GM12878 (cell line): ENCODE measurements around the gene FAM161A. TPM values are rescaled to one million over a fixed set of nuclear protein-coding genes. Genes with fewer than 3 reads are reported as not detected.

ENCODE experiments used
- ASH2L ChIP-seq: fragments of 300-600, 200-600 bp; sonication (generic); IDR thresholded peaks from 2 replicates; pipeline ENCODE4 v1.6.1; 2017; ENCODE audit warnings: low read depth, mild to moderate bottlenecking, borderline replicate concordance
- CBX3 ChIP-seq: fragments of 200-600 bp; sonication (generic); IDR thresholded peaks from 2 replicates; pipeline ENCODE4 v1.6.1; 2016; ENCODE audit warnings: low read depth, borderline replicate concordance
- CHD1 ChIP-seq: IDR thresholded peaks from 2 replicates; pipeline ENCODE4 v1.6.1; 2012; ENCODE audit warnings: low read depth, low read length, improper control_type of control experiment
- CREB1 ChIP-seq: IDR thresholded peaks from 2 replicates; pipeline ENCODE4 v1.6.1; 2012; ENCODE audit warnings: low read depth, mild to moderate bottlenecking, inconsistent platforms
- HCFC1 ChIP-seq: fragments of 150-350 bp; IDR thresholded peaks from 2 replicates; pipeline ENCODE4 v1.6.1; 2014; ENCODE audit warnings: low read length
- HDAC6 ChIP-seq: fragments of 200-600 bp; sonication (generic); IDR thresholded peaks from one replicate; pipeline ENCODE4 v1.8.0; 2017; ENCODE audit warnings: antibody characterized with exemption; ENCODE audit not compliant: unreplicated experiment
- NRF1 ChIP-seq: conservative IDR thresholded peaks from 2 replicates; pipeline ENCODE4 v1.6.1; 2011; ENCODE audit warnings: mild to moderate bottlenecking, low read depth, low read length, improper control_type of control experiment
- SMAD1 ChIP-seq: fragments of 450-650 bp; IDR thresholded peaks from 2 replicates; pipeline ENCODE4 v1.6.1; 2018; ENCODE audit warnings: mild to moderate bottlenecking, low read depth; ENCODE audit not compliant: partially characterized antibody
- STAT1 ChIP-seq: fragments of 450-650 bp; conservative IDR thresholded peaks from 2 replicates; pipeline ENCODE4 v1.6.1; 2014; ENCODE audit warnings: antibody characterized with exemption, mild to moderate bottlenecking
- YY1 ChIP-seq: IDR thresholded peaks from 2 replicates; pipeline ENCODE4 v1.6.1; 2011; ENCODE audit warnings: low read depth, mild to moderate bottlenecking, low read length
- ZZZ3 ChIP-seq: IDR thresholded peaks from 2 replicates; pipeline ENCODE4 v1.6.1; 2011; ENCODE audit warnings: low read depth; ENCODE audit not compliant: control insufficient read depth, insufficient read length
- polyA plus RNA-seq, 11 experiments: library from polyadenylated mRNA; depleted of rRNA in 4 of 11; unstranded in 6 of 11; stranded (reverse) in 5 of 11; fragments of >200 nt; fragmentation: Nextera tagmentation in 4 of 11; fragmentation: Illumina TruSeq in 1 of 11; extraction: Ambion mirVana in 4 of 11; extraction: Trizol in 1 of 11; gene quantifications; 1 replicate in 1 of 11; 2 replicates in 10 of 11; pipeline versions ENCODE4 v1.2.1 to v1.2.3, GENCODE V29; 2011 to 2016; ENCODE audit warnings: inconsistent platforms in 2 of 11, missing spikeins in 2 of 11, low read depth in 1 of 11
- total RNA-seq, 4 experiments: library from RNA; depleted of rRNA in 3 of 4; stranded (reverse); fragments of >200 nt in 3 of 4; fragmentation: Illumina TruSeq in 1 of 4; extraction: Trizol in 1 of 4; gene quantifications; 2 replicates each; pipeline versions ENCODE4 v1.2.1 to v1.2.3, GENCODE V29; 2013 to 2021
- TF ChIP-seq, protein P1 (sequence below): fragments of 150-350 bp; IDR thresholded peaks from 2 replicates; pipeline ENCODE4 v1.6.1; 2014; ENCODE audit warnings: mild to moderate bottlenecking, low read depth, low read length
- TF ChIP-seq, protein P2 (sequence below): fragments of 450-650 bp; formaldehyde crosslinking; IDR thresholded peaks from 2 replicates; pipeline ENCODE4 v1.4.0; 2020; ENCODE audit warnings: mild to moderate bottlenecking, moderate library complexity
- TF ChIP-seq, protein P3 (sequence below): fragments of 450-650 bp; IDR thresholded peaks from 2 replicates; pipeline ENCODE4 v1.6.1; 2016; ENCODE audit warnings: mild to moderate bottlenecking
- TF ChIP-seq, protein P4 (sequence below): fragments of 450-650 bp; formaldehyde crosslinking; IDR thresholded peaks from 2 replicates; pipeline ENCODE4 v1.4.0; 2022; ENCODE audit warnings: mild to moderate bottlenecking, moderate library complexity

Gene FAM161A
- total and polyA plus RNA-seq, 10 of the 15 experiments (the other 5 are each of a cell fraction or from before 2014, with no cell fraction given) = 2.2 to 12.2 (median 8.9) TPM

DNA sequence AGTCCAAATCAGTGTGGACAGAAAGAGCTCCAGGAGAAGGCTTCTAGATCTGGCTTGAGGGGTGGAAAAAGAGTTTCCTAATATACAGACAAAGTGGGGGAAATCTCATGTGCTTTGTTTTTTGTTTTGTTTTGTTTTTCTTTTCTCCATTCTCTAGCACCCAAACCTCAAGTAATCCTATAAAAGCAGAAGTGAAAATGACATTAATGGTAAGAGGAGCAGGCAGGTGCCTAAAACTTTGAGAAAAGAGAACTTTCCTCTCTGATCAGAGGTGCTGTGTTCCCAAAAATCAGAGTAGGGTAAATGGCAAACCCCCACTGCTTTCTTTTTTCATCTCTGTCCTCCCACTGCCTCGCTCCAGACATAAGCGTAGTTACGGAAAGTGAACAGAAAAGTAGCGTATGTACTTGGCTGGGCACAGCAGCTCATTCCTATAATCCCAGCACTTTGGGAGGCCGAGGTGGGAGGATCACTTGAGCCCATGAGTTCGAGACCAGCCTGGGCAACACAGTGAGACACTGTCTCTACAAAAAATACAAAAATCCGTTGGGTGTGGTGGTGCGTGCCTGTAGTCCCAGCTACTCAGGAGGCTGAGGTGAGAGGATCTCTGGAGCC, 77.8 kb downstream of the FAM161A start (continued):
- TF ChIP-seq, protein P1, sequence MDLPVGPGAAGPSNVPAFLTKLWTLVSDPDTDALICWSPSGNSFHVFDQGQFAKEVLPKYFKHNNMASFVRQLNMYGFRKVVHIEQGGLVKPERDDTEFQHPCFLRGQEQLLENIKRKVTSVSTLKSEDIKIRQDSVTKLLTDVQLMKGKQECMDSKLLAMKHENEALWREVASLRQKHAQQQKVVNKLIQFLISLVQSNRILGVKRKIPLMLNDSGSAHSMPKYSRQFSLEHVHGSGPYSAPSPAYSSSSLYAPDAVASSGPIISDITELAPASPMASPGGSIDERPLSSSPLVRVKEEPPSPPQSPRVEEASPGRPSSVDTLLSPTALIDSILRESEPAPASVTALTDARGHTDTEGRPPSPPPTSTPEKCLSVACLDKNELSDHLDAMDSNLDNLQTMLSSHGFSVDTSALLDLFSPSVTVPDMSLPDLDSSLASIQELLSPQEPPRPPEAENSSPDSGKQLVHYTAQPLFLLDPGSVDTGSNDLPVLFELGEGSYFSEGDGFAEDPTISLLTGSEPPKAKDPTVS = no peak
- TF ChIP-seq YY1 (no peak), STAT1 (no peak), CBX3 (no peak), ASH2L (no peak), CHD1 (no peak), ZZZ3 (no peak), NRF1 (no peak), HCFC1 (peak; percentile 24; the same call in 1 of the 2 replicates), HDAC6 (no peak), SMAD1 (peak; percentile 25), CREB1 (no peak)
- TF ChIP-seq, protein P2, sequence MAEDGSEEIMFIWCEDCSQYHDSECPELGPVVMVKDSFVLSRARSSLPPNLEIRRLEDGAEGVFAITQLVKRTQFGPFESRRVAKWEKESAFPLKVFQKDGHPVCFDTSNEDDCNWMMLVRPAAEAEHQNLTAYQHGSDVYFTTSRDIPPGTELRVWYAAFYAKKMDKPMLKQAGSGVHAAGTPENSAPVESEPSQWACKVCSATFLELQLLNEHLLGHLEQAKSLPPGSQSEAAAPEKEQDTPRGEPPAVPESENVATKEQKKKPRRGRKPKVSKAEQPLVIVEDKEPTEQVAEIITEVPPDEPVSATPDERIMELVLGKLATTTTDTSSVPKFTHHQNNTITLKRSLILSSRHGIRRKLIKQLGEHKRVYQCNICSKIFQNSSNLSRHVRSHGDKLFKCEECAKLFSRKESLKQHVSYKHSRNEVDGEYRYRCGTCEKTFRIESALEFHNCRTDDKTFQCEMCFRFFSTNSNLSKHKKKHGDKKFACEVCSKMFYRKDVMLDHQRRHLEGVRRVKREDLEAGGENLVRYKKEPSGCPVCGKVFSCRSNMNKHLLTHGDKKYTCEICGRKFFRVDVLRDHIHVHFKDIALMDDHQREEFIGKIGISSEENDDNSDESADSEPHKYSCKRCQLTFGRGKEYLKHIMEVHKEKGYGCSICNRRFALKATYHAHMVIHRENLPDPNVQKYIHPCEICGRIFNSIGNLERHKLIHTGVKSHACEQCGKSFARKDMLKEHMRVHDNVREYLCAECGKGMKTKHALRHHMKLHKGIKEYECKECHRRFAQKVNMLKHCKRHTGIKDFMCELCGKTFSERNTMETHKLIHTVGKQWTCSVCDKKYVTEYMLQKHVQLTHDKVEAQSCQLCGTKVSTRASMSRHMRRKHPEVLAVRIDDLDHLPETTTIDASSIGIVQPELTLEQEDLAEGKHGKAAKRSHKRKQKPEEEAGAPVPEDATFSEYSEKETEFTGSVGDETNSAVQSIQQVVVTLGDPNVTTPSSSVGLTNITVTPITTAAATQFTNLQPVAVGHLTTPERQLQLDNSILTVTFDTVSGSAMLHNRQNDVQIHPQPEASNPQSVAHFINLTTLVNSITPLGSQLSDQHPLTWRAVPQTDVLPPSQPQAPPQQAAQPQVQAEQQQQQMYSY (CRISPR knock-in tag) = no peak
- TF ChIP-seq, protein P3, sequence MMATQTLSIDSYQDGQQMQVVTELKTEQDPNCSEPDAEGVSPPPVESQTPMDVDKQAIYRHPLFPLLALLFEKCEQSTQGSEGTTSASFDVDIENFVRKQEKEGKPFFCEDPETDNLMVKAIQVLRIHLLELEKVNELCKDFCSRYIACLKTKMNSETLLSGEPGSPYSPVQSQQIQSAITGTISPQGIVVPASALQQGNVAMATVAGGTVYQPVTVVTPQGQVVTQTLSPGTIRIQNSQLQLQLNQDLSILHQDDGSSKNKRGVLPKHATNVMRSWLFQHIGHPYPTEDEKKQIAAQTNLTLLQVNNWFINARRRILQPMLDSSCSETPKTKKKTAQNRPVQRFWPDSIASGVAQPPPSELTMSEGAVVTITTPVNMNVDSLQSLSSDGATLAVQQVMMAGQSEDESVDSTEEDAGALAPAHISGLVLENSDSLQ = no peak
- TF ChIP-seq, protein P4, sequence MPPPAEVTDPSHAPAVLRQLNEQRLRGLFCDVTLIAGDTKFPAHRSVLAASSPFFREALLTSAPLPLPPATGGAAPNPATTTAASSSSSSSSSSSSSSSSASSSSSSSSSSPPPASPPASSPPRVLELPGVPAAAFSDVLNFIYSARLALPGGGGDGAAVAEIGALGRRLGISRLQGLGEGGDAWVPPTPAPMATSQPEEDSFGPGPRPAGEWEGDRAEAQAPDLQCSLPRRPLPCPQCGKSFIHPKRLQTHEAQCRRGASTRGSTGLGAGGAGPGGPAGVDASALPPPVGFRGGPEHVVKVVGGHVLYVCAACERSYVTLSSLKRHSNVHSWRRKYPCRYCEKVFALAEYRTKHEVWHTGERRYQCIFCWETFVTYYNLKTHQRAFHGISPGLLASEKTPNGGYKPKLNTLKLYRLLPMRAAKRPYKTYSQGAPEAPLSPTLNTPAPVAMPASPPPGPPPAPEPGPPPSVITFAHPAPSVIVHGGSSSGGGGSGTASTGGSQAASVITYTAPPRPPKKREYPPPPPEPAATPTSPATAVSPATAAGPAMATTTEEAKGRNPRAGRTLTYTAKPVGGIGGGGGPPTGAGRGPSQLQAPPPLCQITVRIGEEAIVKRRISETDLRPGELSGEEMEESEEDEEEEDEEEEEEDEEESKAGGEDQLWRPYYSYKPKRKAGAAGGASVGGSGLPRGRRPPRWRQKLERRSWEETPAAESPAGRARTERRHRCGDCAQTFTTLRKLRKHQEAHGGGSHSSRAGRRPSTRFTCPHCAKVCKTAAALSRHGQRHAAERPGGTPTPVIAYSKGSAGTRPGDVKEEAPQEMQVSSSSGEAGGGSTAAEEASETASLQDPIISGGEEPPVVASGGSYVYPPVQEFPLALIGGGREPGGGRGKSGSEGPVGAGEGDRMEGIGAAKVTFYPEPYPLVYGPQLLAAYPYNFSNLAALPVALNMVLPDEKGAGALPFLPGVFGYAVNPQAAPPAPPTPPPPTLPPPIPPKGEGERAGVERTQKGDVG (CRISPR knock-in tag) = no peak
